Fibroblast of lung (primary cell): ENCODE measurements around the gene CELSR3. TPM values are rescaled to one million over a fixed set of nuclear protein-coding genes. Genes with fewer than 3 reads are reported as not detected.

Experiments
- DNase-seq, 2 donors: peaks; one replicate each; pipeline versions ENCODE4 v3.0.0 to v3.0.0-alpha.2; 2010; ENCODE audit warnings: low read depth in 2 of 2
- H2AFZ ChIP-seq: 2 replicates; pipeline ENCODE4 v1.5.1; 2012; ENCODE audit warnings: low read length, control low read depth, inconsistent platforms
- H3K27ac ChIP-seq: 2 replicates; pipeline ENCODE4 v1.5.1; 2011; ENCODE audit warnings: low read length, control low read depth; ENCODE audit not compliant: insufficient read depth
- H3K27me3 ChIP-seq: 2 replicates; pipeline ENCODE4 v1.5.1; 2011; ENCODE audit warnings: mild to moderate bottlenecking, low read length; ENCODE audit not compliant: control insufficient read depth, insufficient read depth
- H3K36me3 ChIP-seq: 2 replicates; pipeline ENCODE4 v1.5.1; 2011; ENCODE audit warnings: low read length; ENCODE audit not compliant: control insufficient read depth, insufficient read depth
- H3K4me1 ChIP-seq: 2 replicates; pipeline ENCODE4 v1.5.1; 2011; ENCODE audit warnings: low read length; ENCODE audit not compliant: control insufficient read depth, insufficient read depth; ENCODE audit errors: extremely low read depth
- H3K4me2 ChIP-seq: 2 replicates; pipeline ENCODE4 v1.5.1; 2011; ENCODE audit warnings: low read length, control low read depth; ENCODE audit not compliant: insufficient read depth; ENCODE audit errors: extremely low read depth
- H3K4me3 ChIP-seq, 4 experiments: fragments of 200-600 bp in 1 of 4; sonication (generic) in 1 of 4; replicated peaks in 1 of 4; 2 replicates each; pipeline ENCODE4 v1.5.1; 2011 to 2016; ENCODE audit warnings: low read length in 4 of 4, low read depth in 3 of 4, mild to moderate bottlenecking in 3 of 4, control low read depth in 2 of 4, inconsistent platforms in 1 of 4, mixed read lengths in 1 of 4; ENCODE audit not compliant: insufficient read depth in 1 of 4; ENCODE audit errors: control extremely low read depth in 1 of 4
- H3K79me2 ChIP-seq: 2 replicates; pipeline ENCODE4 v1.5.1; 2012; ENCODE audit warnings: mild to moderate bottlenecking, low read length, inconsistent platforms; ENCODE audit not compliant: control insufficient read depth, insufficient read depth
- H3K9ac ChIP-seq: 2 replicates; pipeline ENCODE4 v1.5.1; 2011; ENCODE audit warnings: mild to moderate bottlenecking, low read length, control low read depth; ENCODE audit not compliant: insufficient read depth
- H3K9me3 ChIP-seq: 2 replicates; pipeline ENCODE4 v1.5.1; 2012; ENCODE audit warnings: low read depth, low read length; ENCODE audit not compliant: control insufficient read depth, insufficient read depth
- H4K20me1 ChIP-seq: 2 replicates; pipeline ENCODE4 v1.5.1; 2011; ENCODE audit warnings: low read length; ENCODE audit not compliant: control insufficient read depth, insufficient read depth; ENCODE audit errors: extremely low read depth
- CTCF ChIP-seq, 2 donors: IDR thresholded peaks in 1 of 2; conservative IDR thresholded peaks in 1 of 2; 1 replicate in 1 of 2; 2 replicates in 1 of 2; pipeline ENCODE4 v1.5.1; 2011 to 2012; ENCODE audit warnings: low read length in 2 of 2, control low read depth in 1 of 2, inconsistent platforms in 1 of 2, low read depth in 1 of 2, mild to moderate bottlenecking in 1 of 2
- EZH2 ChIP-seq: IDR thresholded peaks from 2 replicates; pipeline ENCODE4 v1.5.1; 2012; ENCODE audit warnings: low read length, control low read depth, mild to moderate bottlenecking; ENCODE audit errors: missing control alignments
- polyA plus RNA-seq, 2 donors: library from polyadenylated mRNA; depleted of rRNA in 1 of 2; stranded (reverse) in 1 of 2; unstranded in 1 of 2; fragments of >200 nt; gene quantifications; 2 replicates each; pipeline ENCODE4 v1.2.1, GENCODE V29; 2011 to 2012; ENCODE audit warnings: missing spikeins in 1 of 2
- total RNA-seq: library from RNA; depleted of rRNA; stranded (reverse); fragments of >200 nt; gene quantifications from 2 replicates; pipeline ENCODE4 v1.2.1, GENCODE V29; 2014

Gene CELSR3
- total and polyA plus RNA-seq, 2 donors (not counting 1 experiment from before 2014, with no cell fraction given): 0.44 to 2.1 TPM

GRCh38 chr3:48674505-48674904, 11.8 kb upstream of the CELSR3 start:
- no peak overlapping the region for H3K27ac ChIP-seq
- H3K4me1 ChIP-seq: peaks cover 7% of the 10 kb centered on the region
- no peaks in the 10 kb centered on the region for H3K27me3 ChIP-seq
- no peaks in the 10 kb centered on the region for H3K79me2 ChIP-seq
- DNase-seq: no peak
- no peaks in the 10 kb centered on the region for H4K20me1 ChIP-seq
- no peak overlapping the region for H3K9ac ChIP-seq
- no peaks in the 10 kb centered on the region for H3K9me3 ChIP-seq
- H3K36me3 ChIP-seq: peaks cover 15% of the 10 kb centered on the region
- TF ChIP-seq CTCF (conservative IDR thresholded peaks at IDR 0.05 in 1 of 2, IDR thresholded peaks at IDR 0.05 in 1 of 2; ENCODE audit: low read depth in 1 of 2, low read length in 2 of 2) (no peak), EZH2 (no peak)
- H3K4me2 ChIP-seq: no peak overlapping the region
- H2AFZ ChIP-seq: no peak overlapping the region
- no peak overlapping the region for H3K4me3 ChIP-seq

- Histone ChIP-seq H3K9me3 (no peaks in the 10 kb centered on the region), H3K36me3 (peaks cover 7% of the 10 kb centered on the region), H3K79me2 (no peaks in the 10 kb centered on the region), H3K9ac (no peak overlapping the region), H3K27ac (no peak overlapping the region), H3K4me1 (no peaks in the 10 kb centered on the region), H2AFZ (no peak overlapping the region), H4K20me1 (no peaks in the 10 kb centered on the region), H3K27me3 (no peaks in the 10 kb centered on the region), H3K4me3 (no peak overlapping the region), H3K4me2 (no peak overlapping the region)
- no peak for DNase-seq
- no peak for TF ChIP-seq EZH2
- TF ChIP-seq CTCF (conservative IDR thresholded peaks at IDR 0.05 in 1 of 2, IDR thresholded peaks at IDR 0.05 in 1 of 2; ENCODE audit: low read depth in 1 of 2, low read length in 2 of 2): no peak
These were observed 9.8 kb upstream of the CELSR3 start for GRCh38 chr3:48672522-48672921.

GRCh38 chr3:48664929-48665328, 2.2 kb upstream of the CELSR3 start:
- Histone ChIP-seq H3K9ac (no peak overlapping the region), H3K79me2 (no peaks in the 10 kb centered on the region), H4K20me1 (no peaks in the 10 kb centered on the region), H3K4me3 (no peak overlapping the region), H2AFZ (no peak overlapping the region), H3K4me2 (no peak overlapping the region), H3K36me3 (no peaks in the 10 kb centered on the region), H3K9me3 (no peaks in the 10 kb centered on the region), H3K27ac (no peak overlapping the region), H3K27me3 (peaks cover 5% of the 10 kb centered on the region), H3K4me1 (peaks cover 7% of the 10 kb centered on the region)
- TF ChIP-seq CTCF (conservative IDR thresholded peaks at IDR 0.05 in 1 of 2, IDR thresholded peaks at IDR 0.05 in 1 of 2; ENCODE audit: low read depth in 1 of 2, low read length in 2 of 2) (no peak), EZH2 (no peak)
- no peak for DNase-seq
